Activated CD8-positive, alpha-beta memory T cell treated with anti-CD3 and anti-CD28 coated beads, Interleukin-2, amount 10 ng/mL, durations not matched to agents 7 days and 5 days (primary cell): Measurements from ENCODE around the gene ROCK2. TPM values are rescaled to one million over a fixed set of nuclear protein-coding genes. Genes with fewer than 3 reads are reported as not detected.

Experiments used
- ATAC-seq: fragments of 150-1000 bp; cut with Tn5 transposase; one replicate; pipeline ENCODE4 v1.10.0; 2021; ENCODE audit warnings: moderate library complexity
- CTCF ChIA-PET: fragments of 350-600 bp; sonication (Branson Sonifier 250); formaldehyde crosslinking; loops from one replicate; lab custom pipeline; 2021; ENCODE audit warnings: antibody characterized with exemption; lab: Charles Lee
- DNase-seq: peaks from one replicate; pipeline ENCODE4 v3.0.0-alpha.2; 2020
- H3K27ac Mint-ChIP-seq: one replicate; pipeline ENCODE4 v1.8.0; 2021; ENCODE audit warnings: mild to moderate bottlenecking, mixed read lengths
- H3K27me3 Mint-ChIP-seq: one replicate; pipeline ENCODE4 v1.8.0; 2021; ENCODE audit warnings: mixed read lengths
- H3K36me3 Mint-ChIP-seq: one replicate; pipeline ENCODE4 v1.8.0; 2021; ENCODE audit warnings: mild to moderate bottlenecking, mixed read lengths
- H3K4me1 Mint-ChIP-seq: one replicate; pipeline ENCODE4 v1.8.0; 2021; ENCODE audit warnings: mixed read lengths
- H3K4me3 Mint-ChIP-seq: one replicate; pipeline ENCODE4 v1.8.0; 2021; ENCODE audit warnings: mild to moderate bottlenecking, moderate library complexity, mixed read lengths
- H3K9me3 Mint-ChIP-seq: one replicate; pipeline ENCODE4 v1.8.0; 2022; ENCODE audit warnings: low read depth, mixed read lengths
- total RNA-seq, 2 experiments: library from RNA; stranded (reverse); gene quantifications; one replicate each; pipeline ENCODE4 v1.2.3, GENCODE V29; 2021

Gene ROCK2
- total RNA-seq, 2 experiments from 2014 or later = 19.4 to 22.3 TPM

- Mint-ChIP-seq H3K4me1 (no peaks in the 10 kb centered on the region), H3K27me3 (no peaks in the 10 kb centered on the region), H3K9me3 (no peaks in the 10 kb centered on the region), H3K36me3 (peaks cover 1% of the 10 kb centered on the region), H3K4me3 (no peak overlapping the region), H3K27ac (no peak overlapping the region)
- ATAC-seq (no peak), DNase-seq (no peak)
- CTCF ChIA-PET = interaction anchor here (0.9 to 1.3 kb wide), 2 partner anchors 9 to 19 kb away, joined by 3 to 4 read pairs; no protein-coding TSS in a partner anchor
Measured at GRCh38 chr2:11305958-11306357, 38.5 kb downstream of the ROCK2 start.

- ATAC-seq (no peak), DNase-seq (no peak)
- H3K27ac Mint-ChIP-seq = no peak overlapping the region
- no peak overlapping the region for H3K4me3 Mint-ChIP-seq
- H3K9me3 Mint-ChIP-seq = no peaks in the 10 kb centered on the region
- peaks cover 1% of the 10 kb centered on the region for H3K36me3 Mint-ChIP-seq
- H3K4me1 Mint-ChIP-seq = no peaks in the 10 kb centered on the region
- CTCF ChIA-PET = interaction anchor here (0.6 to 1.3 kb wide), 3 partner anchors 9 to 108 kb away, joined by 3 to 4 read pairs (median 3); no protein-coding TSS in a partner anchor
- H3K27me3 Mint-ChIP-seq = no peaks in the 10 kb centered on the region
Measured at GRCh38 chr2:11305338-11305737, 39.1 kb downstream of the ROCK2 start.

DNA sequence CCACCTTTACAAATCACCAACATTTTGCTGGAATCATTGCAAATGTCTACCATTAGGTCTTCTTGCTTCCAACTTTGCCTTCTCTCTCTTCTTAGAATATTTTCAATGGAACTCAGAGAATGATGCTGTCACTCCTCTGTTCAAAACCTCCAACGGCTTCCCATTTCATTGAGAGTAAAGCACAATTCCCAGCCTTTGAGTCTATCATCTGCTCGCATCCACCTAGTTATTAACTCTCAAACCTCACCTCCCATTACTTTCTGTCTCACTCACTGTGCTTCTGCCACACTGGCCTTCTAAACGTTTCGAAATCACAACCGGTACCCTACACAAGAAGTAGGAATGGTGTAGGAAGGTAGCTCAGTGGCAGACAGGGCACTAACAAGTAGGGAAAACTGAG, 40.0 kb downstream of the ROCK2 start:
- H3K9me3 Mint-ChIP-seq = no peaks in the 10 kb centered on the region
- H3K27me3 Mint-ChIP-seq = no peaks in the 10 kb centered on the region
- ATAC-seq = no peak
- H3K4me3 Mint-ChIP-seq = no peak overlapping the region
- CTCF ChIA-PET = no interaction called here
- no peaks in the 10 kb centered on the region for H3K4me1 Mint-ChIP-seq
- H3K27ac Mint-ChIP-seq = no peak overlapping the region
- no peak for DNase-seq
- H3K36me3 Mint-ChIP-seq = peaks cover 1% of the 10 kb centered on the region

- H3K9me3 Mint-ChIP-seq = no peaks in the 10 kb centered on the region
- DNase-seq = no peak
- ATAC-seq = no peak
- CTCF ChIA-PET = interaction anchor here (0.6 kb wide), 1 partner anchor 217 kb away, joined by 3 read pairs; no protein-coding TSS in a partner anchor
- H3K4me1 Mint-ChIP-seq = no peaks in the 10 kb centered on the region
- peaks cover 1% of the 10 kb centered on the region for H3K36me3 Mint-ChIP-seq
- H3K27me3 Mint-ChIP-seq = no peaks in the 10 kb centered on the region
- H3K4me3 Mint-ChIP-seq = no peak overlapping the region
- no peak overlapping the region for H3K27ac Mint-ChIP-seq
Measured at GRCh38 chr2:11303290-11304013, 41.0 kb downstream of the ROCK2 start.

DNA sequence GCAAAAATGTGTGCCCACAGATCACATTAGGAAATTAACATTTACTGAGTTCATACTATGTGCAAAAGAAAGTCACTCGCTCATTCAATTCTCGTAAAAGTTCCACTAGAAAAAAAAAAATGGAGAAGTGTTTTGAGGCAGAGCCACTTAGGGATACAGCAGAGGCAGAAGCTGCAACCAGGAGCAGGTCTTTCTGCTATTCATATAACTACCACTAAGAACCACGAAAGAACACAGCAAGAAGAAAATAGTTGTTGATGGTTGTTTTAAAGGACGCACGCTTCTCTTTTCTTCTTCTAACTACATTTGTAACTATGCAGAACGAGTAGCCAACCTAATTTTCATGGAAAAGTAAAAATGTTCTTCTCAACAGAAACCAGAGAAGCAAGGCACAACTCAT, 45.0 kb downstream of the ROCK2 start:
- CTCF ChIA-PET = no interaction called here
- H3K4me1 Mint-ChIP-seq = peaks cover 3% of the 10 kb centered on the region
- no peak overlapping the region for H3K4me3 Mint-ChIP-seq
- H3K36me3 Mint-ChIP-seq = no peaks in the 10 kb centered on the region
- DNase-seq (no peak), ATAC-seq (no peak)
- H3K27ac Mint-ChIP-seq = no peak overlapping the region
- H3K27me3 Mint-ChIP-seq = no peaks in the 10 kb centered on the region
- H3K9me3 Mint-ChIP-seq = no peaks in the 10 kb centered on the region

GRCh38 chr2:11298592-11298991, 45.8 kb downstream of the ROCK2 start:
- H3K4me3 Mint-ChIP-seq = no peak overlapping the region
- H3K27ac Mint-ChIP-seq = no peak overlapping the region
- no peak for DNase-seq
- H3K27me3 Mint-ChIP-seq = no peaks in the 10 kb centered on the region
- peaks cover 3% of the 10 kb centered on the region for H3K4me1 Mint-ChIP-seq
- H3K9me3 Mint-ChIP-seq = no peaks in the 10 kb centered on the region
- no peak for ATAC-seq
- H3K36me3 Mint-ChIP-seq = no peaks in the 10 kb centered on the region
- CTCF ChIA-PET = interaction anchor here (0.7 kb wide), 1 partner anchor 1102 kb away, joined by 4 read pairs; no protein-coding TSS in a partner anchor

- no peak overlapping the region for H3K27ac Mint-ChIP-seq
- H3K27me3 Mint-ChIP-seq = no peaks in the 10 kb centered on the region
- ATAC-seq (no peak), DNase-seq (no peak)
- peaks cover 2% of the 10 kb centered on the region for H3K36me3 Mint-ChIP-seq
- H3K4me3 Mint-ChIP-seq = no peak overlapping the region
- CTCF ChIA-PET = interaction anchor here (1.0 to 1.5 kb wide), 2 partner anchors 9 to 287 kb away, joined by 3 to 4 read pairs; no protein-coding TSS in a partner anchor
- H3K4me1 Mint-ChIP-seq = peaks cover 11% of the 10 kb centered on the region
- H3K9me3 Mint-ChIP-seq = no peaks in the 10 kb centered on the region
Measured at GRCh38 chr2:11296401-11296800, 48.0 kb downstream of the ROCK2 start.

DNA sequence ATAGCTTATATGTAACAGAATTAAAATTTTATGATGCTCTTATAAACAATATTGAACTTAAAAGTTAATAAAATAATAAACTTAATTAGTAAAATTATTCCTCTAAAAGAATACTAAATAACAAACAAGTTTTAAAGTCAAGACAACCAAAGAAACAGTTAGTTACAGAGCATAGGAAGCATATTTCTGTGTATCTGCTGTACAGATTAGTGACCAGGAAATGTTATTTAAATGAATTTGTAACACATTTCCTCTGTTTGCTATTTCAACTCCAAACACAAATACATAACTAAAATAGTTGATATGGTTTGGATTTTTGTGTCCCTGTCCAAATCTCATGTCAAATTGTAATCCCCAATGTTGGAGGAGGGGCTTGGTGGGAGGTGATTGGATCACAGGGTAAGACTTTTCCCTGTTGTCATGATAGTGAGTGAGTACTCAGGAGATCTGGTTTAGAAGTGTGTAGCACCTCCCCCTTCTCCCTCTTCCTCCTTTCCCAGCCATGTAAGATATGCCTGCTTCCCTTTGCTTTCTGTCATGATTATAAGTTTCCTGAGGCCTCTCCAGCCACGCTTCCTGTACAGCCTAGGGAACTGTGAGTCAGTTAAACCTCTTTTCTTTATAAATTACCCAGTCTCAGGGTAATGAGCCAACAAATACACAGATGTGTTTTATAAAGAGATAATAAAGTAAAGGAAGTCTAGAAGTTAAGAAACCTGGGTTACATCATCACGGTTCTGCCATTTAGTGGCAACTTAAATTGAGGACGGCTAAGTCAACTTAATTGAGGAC, 51.8 kb downstream of the ROCK2 start:
- no peaks in the 10 kb centered on the region for H3K9me3 Mint-ChIP-seq
- H3K36me3 Mint-ChIP-seq = peaks cover 2% of the 10 kb centered on the region
- peak overlapping the region; percentile 5 for H3K27ac Mint-ChIP-seq
- peaks cover 11% of the 10 kb centered on the region for H3K4me1 Mint-ChIP-seq
- DNase-seq (no peak), ATAC-seq (no peak)
- CTCF ChIA-PET = no interaction called here
- H3K27me3 Mint-ChIP-seq = no peaks in the 10 kb centered on the region
- H3K4me3 Mint-ChIP-seq = no peak overlapping the region

GRCh38 chr2:11290713-11291112, 53.7 kb downstream of the ROCK2 start:
- no peaks in the 10 kb centered on the region for H3K9me3 Mint-ChIP-seq
- H3K36me3 Mint-ChIP-seq = peaks cover 8% of the 10 kb centered on the region
- no peaks in the 10 kb centered on the region for H3K27me3 Mint-ChIP-seq
- CTCF ChIA-PET = interaction anchor here (0.6 kb wide), 1 partner anchor 50 kb away, joined by 3 read pairs; no protein-coding TSS in a partner anchor
- H3K27ac Mint-ChIP-seq = no peak overlapping the region
- H3K4me3 Mint-ChIP-seq = no peak overlapping the region
- no peak for DNase-seq
- ATAC-seq = no peak
- peaks cover 8% of the 10 kb centered on the region for H3K4me1 Mint-ChIP-seq

DNA sequence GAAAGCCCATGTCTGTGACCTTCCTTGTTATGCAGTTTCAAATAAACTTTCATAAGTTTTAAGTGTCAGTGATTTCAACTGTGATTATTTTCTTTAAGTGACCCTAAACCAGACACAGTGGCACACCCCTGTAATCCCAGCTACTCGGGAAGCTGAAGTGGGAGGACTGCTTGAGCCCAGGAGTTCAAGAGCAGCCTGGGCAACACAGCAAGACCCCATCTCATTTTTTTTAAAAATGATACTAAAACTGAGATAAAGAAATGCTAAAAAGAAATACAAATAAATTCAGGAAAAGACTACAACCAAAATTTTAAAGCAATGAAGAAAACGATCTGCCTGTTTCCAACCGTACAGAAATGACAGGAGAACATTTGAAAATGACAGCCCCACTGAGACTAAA, 54.2 kb downstream of the ROCK2 start:
- ATAC-seq = no peak
- no peaks in the 10 kb centered on the region for H3K9me3 Mint-ChIP-seq
- H3K4me3 Mint-ChIP-seq = no peak overlapping the region
- CTCF ChIA-PET = interaction anchor here (0.6 kb wide), 1 partner anchor 50 kb away, joined by 3 read pairs; no protein-coding TSS in a partner anchor
- H3K36me3 Mint-ChIP-seq = peaks cover 13% of the 10 kb centered on the region
- H3K27ac Mint-ChIP-seq = no peak overlapping the region
- no peak for DNase-seq
- peaks cover 8% of the 10 kb centered on the region for H3K4me1 Mint-ChIP-seq
- no peaks in the 10 kb centered on the region for H3K27me3 Mint-ChIP-seq

- CTCF ChIA-PET = interaction anchor here (1.0 kb wide), 1 partner anchor 457 kb away, joined by 3 read pairs; no protein-coding TSS in a partner anchor
Measured at GRCh38 chr2:11288431-11288830, 56.0 kb downstream of the ROCK2 start.

DNA sequence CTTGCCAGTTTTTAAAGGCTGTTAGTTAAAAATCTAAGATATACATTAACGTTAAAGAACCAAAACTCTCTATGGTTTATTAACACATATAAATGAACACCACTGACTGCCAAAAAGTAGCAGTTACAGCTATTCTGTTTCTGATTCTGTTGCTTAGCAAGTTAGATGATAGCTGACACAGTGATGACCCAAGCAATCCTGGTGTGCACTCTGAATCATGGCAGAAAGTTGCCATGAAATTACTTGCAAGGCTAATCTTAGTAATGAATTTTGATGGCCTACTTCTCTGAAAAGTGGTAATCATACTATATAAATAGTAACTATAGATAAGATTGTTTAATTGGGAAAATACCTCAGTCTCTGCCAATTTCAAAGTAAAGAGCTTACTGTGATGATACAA, 57.7 kb downstream of the ROCK2 start:
- CTCF ChIA-PET = interaction anchor here (1.0 to 1.3 kb wide), 2 partner anchors 19 to 451 kb away, joined by 3 to 4 read pairs; no protein-coding TSS in a partner anchor
- peaks cover 36% of the 10 kb centered on the region for H3K36me3 Mint-ChIP-seq
- ATAC-seq (no peak), DNase-seq (no peak)
- H3K4me3 Mint-ChIP-seq = no peak overlapping the region
- peaks cover 1% of the 10 kb centered on the region for H3K4me1 Mint-ChIP-seq
- H3K9me3 Mint-ChIP-seq = peaks cover 5% of the 10 kb centered on the region
- H3K27ac Mint-ChIP-seq = no peak overlapping the region
- no peaks in the 10 kb centered on the region for H3K27me3 Mint-ChIP-seq

More at GRCh38 chr2:11288431-11288830, 56.0 kb downstream of the ROCK2 start:
- H3K4me1 Mint-ChIP-seq = peaks cover 8% of the 10 kb centered on the region
- no peaks in the 10 kb centered on the region for H3K27me3 Mint-ChIP-seq
- H3K9me3 Mint-ChIP-seq = peaks cover 5% of the 10 kb centered on the region
- no peak for ATAC-seq
- no peak overlapping the region for H3K4me3 Mint-ChIP-seq
- no peak for DNase-seq
- H3K36me3 Mint-ChIP-seq = peaks cover 27% of the 10 kb centered on the region
- no peak overlapping the region for H3K27ac Mint-ChIP-seq

GRCh38 chr2:11286323-11286722, 58.1 kb downstream of the ROCK2 start:
- Mint-ChIP-seq H3K27me3 (no peaks in the 10 kb centered on the region), H3K36me3 (peaks cover 37% of the 10 kb centered on the region), H3K9me3 (peaks cover 5% of the 10 kb centered on the region), H3K27ac (no peak overlapping the region), H3K4me3 (no peak overlapping the region), H3K4me1 (no peaks in the 10 kb centered on the region)
- ATAC-seq = no peak
- DNase-seq = no peak
- CTCF ChIA-PET = interaction anchor here (1.3 kb wide), 1 partner anchor 19 kb away, joined by 3 read pairs; no protein-coding TSS in a partner anchor
